GM12873 (cell line): ENCODE measurements around the gene MAPT.

Source experiments
- CTCF ChIP-seq: IDR thresholded peaks from 2 replicates; pipeline ENCODE4 v1.5.1; 2012; ENCODE audit warnings: low read depth, mild to moderate bottlenecking, moderate library complexity, low read length, control low read depth; ENCODE audit not compliant: insufficient read depth; ENCODE audit errors: missing control alignments

MAPT gene

DNA sequence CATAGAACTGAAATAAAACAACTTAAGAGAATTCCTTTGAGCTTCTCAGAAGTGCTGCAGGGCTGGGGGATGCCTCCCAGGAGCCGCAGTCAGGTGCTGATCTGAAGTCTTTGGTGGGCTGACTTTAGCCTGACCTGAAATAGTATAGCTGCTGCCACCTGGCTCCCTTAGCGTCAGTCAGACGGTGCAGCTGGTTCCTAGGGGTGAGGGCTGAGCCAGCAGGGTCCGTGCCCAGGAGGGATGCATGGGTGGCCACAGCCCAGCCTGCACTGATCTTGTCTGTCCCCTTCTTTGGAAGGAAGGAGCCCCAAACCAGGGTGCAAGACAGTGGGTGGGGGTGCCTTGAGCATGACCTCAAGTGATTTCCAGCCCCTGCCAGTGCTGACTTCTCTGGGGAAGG lies 11.5 kb downstream of the MAPT start:
- TF ChIP-seq CTCF, result no peak

DNA sequence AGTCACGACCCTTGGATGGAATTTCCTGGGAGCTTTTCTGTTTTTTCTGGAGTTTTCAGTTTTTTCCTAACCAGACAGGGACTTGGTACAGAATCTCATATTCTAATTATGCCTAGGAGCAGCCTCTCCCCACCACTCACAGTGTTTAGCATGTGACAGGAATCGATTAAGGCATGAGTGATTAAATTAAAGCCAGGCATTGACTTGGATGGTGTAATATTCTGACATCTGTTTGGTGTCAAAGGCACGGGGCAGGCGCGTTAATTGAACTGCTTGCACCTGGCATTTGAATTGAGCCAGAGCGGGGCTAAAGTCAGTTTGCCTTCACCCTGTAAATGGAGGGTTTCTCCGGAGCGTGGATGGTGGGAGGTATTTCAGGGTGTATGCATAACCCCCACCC lies 11.9 kb downstream of the MAPT start:
- TF ChIP-seq CTCF, result no peak

DNA sequence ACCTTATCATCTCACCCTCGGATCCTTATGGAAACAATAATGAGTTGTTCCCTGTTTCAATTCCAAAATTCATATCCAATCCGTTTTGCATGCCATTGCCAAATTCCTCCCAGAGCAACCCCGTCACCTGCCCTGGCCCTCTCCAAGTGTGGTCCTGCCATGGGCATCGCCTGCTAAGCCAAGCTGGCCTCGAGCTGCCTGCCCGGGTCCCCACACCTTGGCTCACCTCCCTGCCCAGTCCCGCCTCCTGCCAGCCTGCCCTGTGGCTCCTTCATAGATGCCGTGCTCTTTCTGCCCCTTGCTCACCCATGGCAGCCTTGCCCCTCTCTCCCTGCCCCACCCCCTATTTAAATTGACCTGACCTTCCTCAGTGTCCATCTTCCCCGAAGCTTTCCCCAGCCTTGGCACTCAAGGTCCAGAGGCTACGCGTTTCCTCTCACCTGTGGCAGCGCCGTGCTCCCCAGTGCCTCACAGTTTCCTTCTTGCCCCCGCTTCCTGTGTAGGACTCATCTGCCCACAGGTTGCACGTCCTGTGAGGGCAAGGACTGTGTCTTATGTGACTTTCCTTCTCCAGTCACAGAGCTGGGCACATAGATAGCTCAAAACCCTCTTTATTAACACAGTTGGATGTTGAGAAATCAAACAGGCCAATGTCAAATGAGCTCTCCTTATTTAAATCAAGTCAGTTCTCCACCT lies 12.7 kb downstream of the MAPT start:
- TF ChIP-seq CTCF, result no peak

DNA sequence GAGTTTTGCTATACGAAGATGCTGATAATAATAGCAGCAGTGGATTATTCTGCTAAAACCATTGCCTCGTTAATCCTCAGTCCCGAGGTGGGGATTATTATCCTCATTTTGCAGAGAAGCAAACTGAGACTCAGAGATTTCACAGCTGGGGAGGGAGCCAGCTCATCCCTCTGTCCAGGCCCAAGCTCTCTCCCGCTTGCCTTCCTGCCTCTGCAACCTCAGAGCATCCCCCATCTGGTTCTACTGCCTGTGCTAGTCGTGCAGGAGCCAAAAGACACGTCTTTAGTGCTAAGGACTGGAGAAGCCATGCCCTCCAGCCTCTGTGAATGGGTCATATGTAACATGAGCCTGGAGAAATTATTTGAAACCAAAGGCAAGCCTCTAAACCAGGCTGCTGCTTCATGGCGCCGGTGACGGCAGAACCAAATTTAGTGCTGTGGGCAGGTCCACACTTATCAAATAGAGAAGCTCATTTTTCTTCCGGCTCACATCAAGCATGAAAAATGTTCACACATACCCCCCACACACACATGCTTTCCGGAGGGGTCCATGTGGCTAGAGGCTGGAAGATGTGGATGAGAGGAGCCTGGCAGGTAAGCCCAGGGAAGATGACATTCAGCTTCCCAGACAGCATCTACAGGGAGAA lies 13.5 kb downstream of the MAPT start:
- no peak for TF ChIP-seq CTCF

GRCh38 chr17:45908460-45908859 lies 14.1 kb downstream of the MAPT start:
- no peak for TF ChIP-seq CTCF

GRCh38 chr17:45908935-45909334 lies 14.6 kb downstream of the MAPT start:
- no peak for TF ChIP-seq CTCF

DNA sequence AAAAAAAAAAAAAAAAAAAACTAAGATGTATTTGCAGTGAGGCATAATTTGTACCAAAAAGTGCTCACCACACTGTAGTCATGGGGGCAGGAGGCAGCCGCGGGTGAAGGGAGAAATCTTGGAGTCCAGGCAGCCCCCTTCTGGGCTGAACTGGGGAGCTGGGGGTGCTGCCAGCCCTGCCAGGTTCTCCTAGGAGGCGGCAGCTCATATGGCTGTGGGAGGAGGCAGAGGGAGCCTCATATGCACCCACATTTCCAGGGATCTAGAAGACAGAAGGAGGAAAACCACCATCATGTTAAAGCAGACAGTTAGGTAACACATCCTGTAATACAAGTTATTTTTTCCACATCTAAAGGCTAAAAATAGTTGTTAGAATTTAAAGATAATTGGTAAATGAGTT lies 16.3 kb downstream of the MAPT start:
- TF ChIP-seq CTCF, result no peak
